GM12878 (cell line): ENCODE results near the gene UBL4A. TPM values are rescaled to one million over a fixed set of nuclear protein-coding genes. Genes with fewer than 3 reads are reported as not detected.

Source experiments
- ATF2 ChIP-seq: IDR thresholded peaks from 2 replicates; pipeline ENCODE4 v1.6.1; 2012; ENCODE audit warnings: low read length, inconsistent platforms
- ATF7 ChIP-seq: fragments of 450-650 bp; IDR thresholded peaks from 2 replicates; pipeline ENCODE4 v1.6.1; 2016; ENCODE audit warnings: low read depth, mild to moderate bottlenecking
- CUX1 ChIP-seq: IDR thresholded peaks from 2 replicates; pipeline ENCODE4 v1.6.1; 2012; ENCODE audit warnings: improper control_type of control experiment, low read depth, low read length; ENCODE audit not compliant: insufficient replicate concordance
- ELK1 ChIP-seq: IDR thresholded peaks from 2 replicates; pipeline ENCODE4 v1.6.1; 2012; ENCODE audit warnings: low read depth, low read length, improper control_type of control experiment
- ETV6 ChIP-seq, 2 experiments: fragments of 450-650 bp in 1 of 2; IDR thresholded peaks in 1 of 2; conservative IDR thresholded peaks in 1 of 2; 2 replicates each; pipeline ENCODE4 v1.6.1; 2014; ENCODE audit warnings: antibody characterized with exemption in 1 of 2, borderline replicate concordance in 1 of 2, low read depth in 1 of 2, mild to moderate bottlenecking in 1 of 2, moderate library complexity in 1 of 2
- EZH2 ChIP-seq: IDR thresholded peaks from 2 replicates; pipeline ENCODE4 v1.6.1; 2012; ENCODE audit warnings: low read depth, mild to moderate bottlenecking, control low read depth, inconsistent platforms, low read length, borderline replicate concordance; ENCODE audit not compliant: control insufficient read depth
- MTA3 ChIP-seq: IDR thresholded peaks from 2 replicates; pipeline ENCODE4 v1.6.1; 2012; ENCODE audit warnings: low read length, inconsistent platforms, borderline replicate concordance
- NFYB ChIP-seq: IDR thresholded peaks from 2 replicates; pipeline ENCODE4 v1.6.1; 2011; ENCODE audit warnings: low read depth, mild to moderate bottlenecking, low read length, improper control_type of control experiment, moderate library complexity; ENCODE audit not compliant: insufficient read depth
- NR2C1 ChIP-seq: fragments of 450-650 bp; IDR thresholded peaks from 2 replicates; pipeline ENCODE4 v1.6.1; 2017; ENCODE audit warnings: antibody characterized with exemption, mild to moderate bottlenecking, moderate library complexity
- PML ChIP-seq: IDR thresholded peaks from 2 replicates; pipeline ENCODE4 v1.6.1; 2012; ENCODE audit warnings: low read length, inconsistent platforms
- POLR2AphosphoS2 ChIP-seq: IDR thresholded peaks from 2 replicates; pipeline ENCODE4 v1.6.1; 2011; ENCODE audit warnings: low read depth, mild to moderate bottlenecking, low read length, improper control_type of control experiment, moderate library complexity
- POU2F2 ChIP-seq: IDR thresholded peaks from 3 replicates; pipeline ENCODE4 v1.6.1; 2011; ENCODE audit warnings: low read depth, mild to moderate bottlenecking, low read length, borderline replicate concordance
- RBBP5 ChIP-seq: fragments of 200-600 bp; sonication (generic); conservative IDR thresholded peaks from 2 replicates; pipeline ENCODE4 v1.6.1; 2016
- SP1 ChIP-seq: IDR thresholded peaks from one replicate; pipeline ENCODE4 v1.6.1; 2011; ENCODE audit warnings: low read depth, low read length
- SUPT20H ChIP-seq: IDR thresholded peaks from 2 replicates; pipeline ENCODE4 v1.6.1; 2011; ENCODE audit warnings: low read depth, mild to moderate bottlenecking, low read length, moderate library complexity, borderline replicate concordance; ENCODE audit not compliant: control insufficient read depth
- TARDBP ChIP-seq: IDR thresholded peaks from 2 replicates; pipeline ENCODE4 v1.6.1; 2016; ENCODE audit warnings: borderline replicate concordance
- WRNIP1 ChIP-seq: IDR thresholded peaks from 2 replicates; pipeline ENCODE4 v1.6.1; 2011; ENCODE audit warnings: low read depth, low read length, improper control_type of control experiment, borderline replicate concordance
- ZNF687 ChIP-seq: fragments of 450-650 bp; IDR thresholded peaks from 2 replicates; pipeline ENCODE4 v1.6.1; 2017; ENCODE audit warnings: mild to moderate bottlenecking, moderate library complexity
- polyA plus RNA-seq, 11 experiments: library from polyadenylated mRNA; depleted of rRNA in 4 of 11; unstranded in 6 of 11; stranded (reverse) in 5 of 11; fragments of >200 nt; fragmentation: Nextera tagmentation in 4 of 11; fragmentation: Illumina TruSeq in 1 of 11; extraction: Ambion mirVana in 4 of 11; extraction: Trizol in 1 of 11; gene quantifications; 1 replicate in 1 of 11; 2 replicates in 10 of 11; pipeline versions ENCODE4 v1.2.1 to v1.2.3, GENCODE V29; 2011 to 2016; ENCODE audit warnings: inconsistent platforms in 2 of 11, missing spikeins in 2 of 11, low read depth in 1 of 11
- total RNA-seq, 4 experiments: library from RNA; depleted of rRNA in 3 of 4; stranded (reverse); fragments of >200 nt in 3 of 4; fragmentation: Illumina TruSeq in 1 of 4; extraction: Trizol in 1 of 4; gene quantifications; 2 replicates each; pipeline versions ENCODE4 v1.2.1 to v1.2.3, GENCODE V29; 2013 to 2021

The UBL4A gene
- total and polyA plus RNA-seq, 10 of the 15 experiments (the other 5 are each of a cell fraction or from before 2014, with no cell fraction given) = 4.2 to 49.9 (median 34.0) TPM

- no peak for TF ChIP-seq TARDBP
- TF ChIP-seq ETV6 (conservative IDR thresholded peaks at IDR 0.05 in 1 of 2, IDR thresholded peaks at IDR 0.05 in 1 of 2; ENCODE audit: borderline replicate concordance in 1 of 2, low read depth in 1 of 2) = no peak
- TF ChIP-seq ELK1 = no peak
- peak; percentile 42; the same call in 1 of the 2 replicates for TF ChIP-seq ZNF687
- TF ChIP-seq RBBP5 = no peak
- TF ChIP-seq PML = peak; percentile 57; the same call in 1 of the 2 replicates
- TF ChIP-seq SP1 = no peak
- TF ChIP-seq NR2C1 = no peak
- TF ChIP-seq SUPT20H = no peak
- TF ChIP-seq CUX1 = no peak
- TF ChIP-seq NFYB = 0 out of 2 replicates have a peak, but pooled peaks have one; percentile 27
- no peak for TF ChIP-seq EZH2
- no peak for TF ChIP-seq ATF2
- TF ChIP-seq MTA3 = no peak
- no peak for TF ChIP-seq WRNIP1
- 0 out of 2 replicates have a peak, but pooled peaks have one; percentile 23 for TF ChIP-seq POLR2AphosphoS2
- peak; percentile 53; the same call in 1 of the 3 replicates for TF ChIP-seq POU2F2
- no peak for TF ChIP-seq ATF7
These were observed 4.1 kb upstream of the UBL4A start, which contains the start of gene SLC10A3 (continued) for GRCh38 chrX:154490414-154491083.
